GM19438 (cell line): Measurements from ENCODE around the gene ATE1.

Experiments used
- ATAC-seq: cut with Tn5 transposase; IDR thresholded peaks from one replicate; pipeline ENCODE4 v1.9.1; 2021; ENCODE audit warnings: low read depth; ENCODE audit not compliant: unreplicated experiment

The ATE1 gene

GRCh38 chr10:121751191-121751760, 176.6 kb downstream of the ATE1 start:
- ATAC-seq = no peak

GRCh38 chr10:121747163-121747775, 180.6 kb downstream of the ATE1 start:
- ATAC-seq = no peak

GRCh38 chr10:121741248-121741792, 186.5 kb downstream of the ATE1 start:
- no peak for ATAC-seq

- ATAC-seq = no peak
These were observed 187.8 kb downstream of the ATE1 start for GRCh38 chr10:121740069-121740468.

GRCh38 chr10:121739114-121739513, 188.7 kb downstream of the ATE1 start:
- no peak for ATAC-seq

GRCh38 chr10:121736315-121737130, 191.3 kb downstream of the ATE1 start:
- ATAC-seq = no peak

GRCh38 chr10:121735263-121735662, 192.6 kb downstream of the ATE1 start:
- no peak for ATAC-seq

- no peak for ATAC-seq
These were observed 193.2 kb downstream of the ATE1 start for GRCh38 chr10:121734589-121735045.

GRCh38 chr10:121732656-121733445, 195.0 kb downstream of the ATE1 start:
- ATAC-seq = no peak

- ATAC-seq = no peak
These were observed 195.7 kb downstream of the ATE1 start for GRCh38 chr10:121732172-121732571.

- ATAC-seq = no peak
These were observed 203.5 kb downstream of the ATE1 start for GRCh38 chr10:121724282-121724681.

- ATAC-seq = no peak
These were observed 205.2 kb downstream of the ATE1 start for GRCh38 chr10:121722665-121723064.

GRCh38 chr10:121721257-121721656, 206.6 kb downstream of the ATE1 start:
- ATAC-seq = no peak

GRCh38 chr10:121715969-121716368, 211.9 kb downstream of the ATE1 start:
- ATAC-seq = no peak

GRCh38 chr10:121715076-121715475, 212.8 kb downstream of the ATE1 start:
- no peak for ATAC-seq

- no peak for ATAC-seq
These were observed 214.3 kb downstream of the ATE1 start for GRCh38 chr10:121713486-121713885.

GRCh38 chr10:121710971-121711370, 216.9 kb downstream of the ATE1 start:
- no peak for ATAC-seq

- ATAC-seq = no peak
These were observed 217.6 kb downstream of the ATE1 start for GRCh38 chr10:121710207-121710606.

GRCh38 chr10:121709675-121710073, 218.2 kb downstream of the ATE1 start:
- ATAC-seq = no peak
